ENCODE results near the gene CCDC188. TPM values are rescaled to one million over a fixed set of nuclear protein-coding genes. Genes with fewer than 3 reads are reported as not detected.

Gene CCDC188
- total RNA-seq, 1 experiment from 2014 or later, result not detected

DNA sequence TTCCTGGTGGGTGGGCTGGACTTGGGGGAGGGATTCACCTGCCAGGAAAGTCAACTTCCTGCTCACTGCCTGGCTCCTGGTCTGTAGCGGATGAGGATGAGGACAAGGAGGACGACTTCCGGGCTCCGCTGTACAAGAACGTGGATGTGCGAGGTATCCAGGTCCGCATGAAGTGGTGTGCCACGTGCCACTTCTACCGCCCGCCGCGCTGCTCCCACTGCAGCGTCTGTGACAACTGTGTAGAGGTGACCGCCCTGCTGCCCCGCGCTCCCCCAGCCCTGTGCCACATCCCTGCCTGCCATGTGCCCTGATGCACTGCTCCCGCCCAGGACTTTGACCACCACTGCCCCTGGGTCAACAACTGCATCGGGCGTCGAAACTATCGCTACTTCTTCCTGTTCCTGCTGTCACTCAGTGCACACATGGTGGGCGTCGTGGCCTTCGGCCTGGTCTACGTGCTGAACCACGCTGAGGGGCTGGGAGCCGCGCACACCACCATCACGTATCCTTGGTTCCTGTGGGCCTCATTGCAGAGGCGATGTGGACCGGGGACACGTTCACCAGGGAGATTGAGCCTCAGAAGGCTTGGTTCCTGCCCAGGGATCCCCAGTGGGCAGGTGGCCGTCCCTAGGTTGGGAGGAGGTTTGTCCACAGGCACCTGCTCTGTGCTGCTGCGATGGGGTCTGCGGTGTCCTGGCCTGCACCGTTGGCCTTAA lies 11.3 kb downstream of the CCDC188 start:
- no peak for ATAC-seq
- H3K36me3 ChIP-seq (ENCODE audit: control insufficient read depth, insufficient read depth, low read length), result no peaks in the 10 kb centered on the region
- H3K27ac ChIP-seq (ENCODE audit: low read length), result no peak overlapping the region
- no peaks in the 10 kb centered on the region for H3K9me3 ChIP-seq (ENCODE audit: control insufficient read depth, insufficient read depth, low read depth, low read length)
- no peak overlapping the region for H3K4me3 ChIP-seq (ENCODE audit: low read depth in 2 of 2, low read length in 2 of 2)
- no peak for TF ChIP-seq CTCF (IDR thresholded peaks at IDR 0.05)
- no peak for TF ChIP-seq POLR2AphosphoS5 (IDR thresholded peaks at IDR 0.05; ENCODE audit: low read depth, low read length)
- TF ChIP-seq TCF7L2 (IDR thresholded peaks at IDR 0.05; ENCODE audit: low read depth, low read length), result no peak
- TF ChIP-seq, protein P1, sequence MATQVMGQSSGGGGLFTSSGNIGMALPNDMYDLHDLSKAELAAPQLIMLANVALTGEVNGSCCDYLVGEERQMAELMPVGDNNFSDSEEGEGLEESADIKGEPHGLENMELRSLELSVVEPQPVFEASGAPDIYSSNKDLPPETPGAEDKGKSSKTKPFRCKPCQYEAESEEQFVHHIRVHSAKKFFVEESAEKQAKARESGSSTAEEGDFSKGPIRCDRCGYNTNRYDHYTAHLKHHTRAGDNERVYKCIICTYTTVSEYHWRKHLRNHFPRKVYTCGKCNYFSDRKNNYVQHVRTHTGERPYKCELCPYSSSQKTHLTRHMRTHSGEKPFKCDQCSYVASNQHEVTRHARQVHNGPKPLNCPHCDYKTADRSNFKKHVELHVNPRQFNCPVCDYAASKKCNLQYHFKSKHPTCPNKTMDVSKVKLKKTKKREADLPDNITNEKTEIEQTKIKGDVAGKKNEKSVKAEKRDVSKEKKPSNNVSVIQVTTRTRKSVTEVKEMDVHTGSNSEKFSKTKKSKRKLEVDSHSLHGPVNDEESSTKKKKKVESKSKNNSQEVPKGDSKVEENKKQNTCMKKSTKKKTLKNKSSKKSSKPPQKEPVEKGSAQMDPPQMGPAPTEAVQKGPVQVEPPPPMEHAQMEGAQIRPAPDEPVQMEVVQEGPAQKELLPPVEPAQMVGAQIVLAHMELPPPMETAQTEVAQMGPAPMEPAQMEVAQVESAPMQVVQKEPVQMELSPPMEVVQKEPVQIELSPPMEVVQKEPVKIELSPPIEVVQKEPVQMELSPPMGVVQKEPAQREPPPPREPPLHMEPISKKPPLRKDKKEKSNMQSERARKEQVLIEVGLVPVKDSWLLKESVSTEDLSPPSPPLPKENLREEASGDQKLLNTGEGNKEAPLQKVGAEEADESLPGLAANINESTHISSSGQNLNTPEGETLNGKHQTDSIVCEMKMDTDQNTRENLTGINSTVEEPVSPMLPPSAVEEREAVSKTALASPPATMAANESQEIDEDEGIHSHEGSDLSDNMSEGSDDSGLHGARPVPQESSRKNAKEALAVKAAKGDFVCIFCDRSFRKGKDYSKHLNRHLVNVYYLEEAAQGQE (IDR thresholded peaks at IDR 0.05; ENCODE audit: insufficient read depth in 1 of 2, low read depth in 2 of 2, low read length in 1 of 2), result no peak
- TF ChIP-seq SIN3A (IDR thresholded peaks at IDR 0.05; ENCODE audit: borderline replicate concordance, insufficient read depth, low read depth, low read length), result no peak
- no peaks in the 10 kb centered on the region for H3K27me3 ChIP-seq (ENCODE audit: control insufficient read depth, insufficient read depth, low read length)
- DNase-seq (ENCODE audit: low read depth, low spot score), result no peak
- BruUV-seq (replicated peaks), result TSS peak; percentile 64
- POLR2A ChIA-PET, result no interaction called here
- no peaks in the 10 kb centered on the region for H3K4me1 ChIP-seq (ENCODE audit: control insufficient read depth, insufficient read depth, low read length)
- in situ Hi-C loops (cut with HindIII; ENCODE audit: low pct_unique_long_range_greater_than_20kb, low sequenced_read_pairs) (no loop called here), intact Hi-C loops (cut with micrococcal nuclease; ENCODE audit: unreplicated experiment) (no loop called here)
- CTCF ChIA-PET, result no interaction called here

GRCh38 chr22:20138868-20139267 lies 12.0 kb downstream of the CCDC188 start:
- H3K27me3 ChIP-seq (ENCODE audit: control insufficient read depth, insufficient read depth, low read length), result no peaks in the 10 kb centered on the region
- no peaks in the 10 kb centered on the region for H3K9me3 ChIP-seq (ENCODE audit: control insufficient read depth, insufficient read depth, low read depth, low read length)
- DNase-seq (ENCODE audit: low read depth, low spot score) (no peak), ATAC-seq (no peak)
- H3K4me3 ChIP-seq (ENCODE audit: low read depth in 2 of 2, low read length in 2 of 2), result no peak overlapping the region
- ChIA-PET CTCF (no interaction called here), POLR2A (no interaction called here)
- no TSS peak for BruUV-seq (replicated peaks)
- no peaks in the 10 kb centered on the region for H3K36me3 ChIP-seq (ENCODE audit: control insufficient read depth, insufficient read depth, low read length)
- in situ Hi-C loops (cut with HindIII; ENCODE audit: low pct_unique_long_range_greater_than_20kb, low sequenced_read_pairs), result no loop called here
- TF ChIP-seq, protein P1 (IDR thresholded peaks at IDR 0.05; ENCODE audit: insufficient read depth in 1 of 2, low read depth in 2 of 2, low read length in 1 of 2), result no peak
- H3K27ac ChIP-seq (ENCODE audit: low read length), result no peak overlapping the region
- no peaks in the 10 kb centered on the region for H3K4me1 ChIP-seq (ENCODE audit: control insufficient read depth, insufficient read depth, low read length)
- intact Hi-C loops (cut with micrococcal nuclease; ENCODE audit: unreplicated experiment), result no loop called here
